ENCODE measurements around the gene COX17. TPM values are rescaled to one million over a fixed set of nuclear protein-coding genes. Genes with fewer than 3 reads are reported as not detected.

COX17 gene
- total RNA-seq, 1 donor from 2014 or later, result 28.3 TPM

- Mint-ChIP-seq H3K36me3 (no peaks in the 10 kb centered on the region), H3K27ac (peak overlapping the region; percentile 21), H3K4me3 (no peak overlapping the region), H3K4me1 (ENCODE audit: unreplicated experiment) (peaks cover 10% of the 10 kb centered on the region), H3K27me3 (peaks cover 3% of the 10 kb centered on the region), H3K9me3 (no peaks in the 10 kb centered on the region)
- no peak for DNase-seq (ENCODE audit: extremely low spot score, unreplicated experiment)
- TF ChIP-seq CTCF (conservative IDR thresholded peaks at IDR 0.05), result no peak
Measured at GRCh38 chr3:119625451-119626153, 51.6 kb downstream of the COX17 start.

- TF ChIP-seq CTCF (conservative IDR thresholded peaks at IDR 0.05), result no peak
- Mint-ChIP-seq H3K4me3 (no peak overlapping the region), H3K9me3 (no peaks in the 10 kb centered on the region), H3K4me1 (ENCODE audit: unreplicated experiment) (peaks cover 4% of the 10 kb centered on the region), H3K27ac (no peak overlapping the region), H3K36me3 (no peaks in the 10 kb centered on the region), H3K27me3 (peaks cover 3% of the 10 kb centered on the region)
- no peak for DNase-seq (ENCODE audit: extremely low spot score, unreplicated experiment)
Measured at GRCh38 chr3:119624002-119624720, 53.0 kb downstream of the COX17 start.

GRCh38 chr3:119620899-119621298 is 56.3 kb downstream of the COX17 start:
- Mint-ChIP-seq H3K36me3 (no peaks in the 10 kb centered on the region), H3K4me1 (ENCODE audit: unreplicated experiment) (peaks cover 3% of the 10 kb centered on the region), H3K4me3 (no peak overlapping the region), H3K9me3 (no peaks in the 10 kb centered on the region), H3K27ac (no peak overlapping the region), H3K27me3 (peaks cover 3% of the 10 kb centered on the region)
- DNase-seq (ENCODE audit: extremely low spot score, unreplicated experiment), result no peak
- TF ChIP-seq CTCF (conservative IDR thresholded peaks at IDR 0.05), result no peak

Other genes starting within 250 kb of the COX17 start
- 65.9 and 66.0 TPM in 2 replicates for gene TMEM39A, start 213.8 kb downstream of the COX17 start, total RNA-seq (ENCODE audit: low replicate concordance)
- 11.4 and 24.1 TPM in 2 replicates for gene POGLUT1, start 208.4 kb downstream of the COX17 start, total RNA-seq (ENCODE audit: low replicate concordance)
- gene TIMMDC1, start 178.9 kb downstream of the COX17 start, total RNA-seq (ENCODE audit: low replicate concordance), result 114 and 139 TPM in 2 replicates
- 0.10 TPM in 1 of 2 replicates, not detected in the other for gene CD80, start 117.8 kb downstream of the COX17 start, total RNA-seq (ENCODE audit: low replicate concordance)
- gene ADPRH, start 97.9 kb downstream of the COX17 start, total RNA-seq (ENCODE audit: low replicate concordance), result 2.9 and 3.3 TPM in 2 replicates
- 0.64 and 1.6 TPM in 2 replicates for gene PLA1A, start 79.5 kb downstream of the COX17 start, total RNA-seq (ENCODE audit: low replicate concordance)
- 1.4 and 2.6 TPM in 2 replicates for gene POPDC2, start 16.8 kb downstream of the COX17 start, total RNA-seq (ENCODE audit: low replicate concordance)
- gene CFAP91, start 25.6 kb upstream of the COX17 start, total RNA-seq (ENCODE audit: low replicate concordance), result 2.1 and 19.0 TPM in 2 replicates
- gene NR1I2, start 104.7 kb upstream of the COX17 start, total RNA-seq (ENCODE audit: low replicate concordance), result 0.65 and 1.4 TPM in 2 replicates

All from type B pancreatic cell (in vitro differentiated cells).